CD4-positive, alpha-beta T cell treated with Interleukin-21 for 1 hour (primary cell): ENCODE results near the gene BEX4.
"Not testable (repeated sequence)": the region's sequence is repeated elsewhere in the genome, so short reads cannot be mapped to it uniquely, and the experiment has no call there.

Source experiments
- DNase-seq: peaks from one replicate; pipeline ENCODE4 v3.0.0-alpha.2; 2020

The BEX4 gene

GRCh38 chrX:103214870-103215424 lies at the start of gene BEX4:
BEX4 (plus strand) TSS chrX:103215108; CDS start chrX:103216154, 1,046 bp downstream.
- DNase-seq, result peak; percentile 84

DNA sequence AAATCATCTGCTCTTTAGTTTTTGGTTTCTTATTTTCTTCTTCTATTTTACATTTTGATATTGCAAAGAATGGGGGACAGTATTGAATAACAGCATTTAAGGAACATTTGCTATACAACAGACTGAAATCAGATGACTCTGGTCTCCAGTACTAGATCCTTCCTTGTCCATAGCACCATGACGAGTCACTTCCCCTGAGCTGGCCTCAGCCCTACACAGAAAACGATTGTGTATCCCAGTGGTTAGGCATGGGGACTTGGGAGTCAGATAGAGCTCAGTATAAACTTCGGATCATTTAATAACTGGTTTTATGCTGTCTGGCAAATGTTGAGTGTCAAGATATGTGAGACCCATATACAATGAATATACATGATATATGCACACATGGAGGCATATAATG lies 44.7 kb upstream of the BEX4 start:
- DNase-seq, result no peak

- DNase-seq, result no peak
These were observed 43.6 kb upstream of the BEX4 start for GRCh38 chrX:103171353-103171752.

GRCh38 chrX:103175256-103175655 lies 39.7 kb upstream of the BEX4 start:
- DNase-seq, result not testable (repeated sequence)

DNA sequence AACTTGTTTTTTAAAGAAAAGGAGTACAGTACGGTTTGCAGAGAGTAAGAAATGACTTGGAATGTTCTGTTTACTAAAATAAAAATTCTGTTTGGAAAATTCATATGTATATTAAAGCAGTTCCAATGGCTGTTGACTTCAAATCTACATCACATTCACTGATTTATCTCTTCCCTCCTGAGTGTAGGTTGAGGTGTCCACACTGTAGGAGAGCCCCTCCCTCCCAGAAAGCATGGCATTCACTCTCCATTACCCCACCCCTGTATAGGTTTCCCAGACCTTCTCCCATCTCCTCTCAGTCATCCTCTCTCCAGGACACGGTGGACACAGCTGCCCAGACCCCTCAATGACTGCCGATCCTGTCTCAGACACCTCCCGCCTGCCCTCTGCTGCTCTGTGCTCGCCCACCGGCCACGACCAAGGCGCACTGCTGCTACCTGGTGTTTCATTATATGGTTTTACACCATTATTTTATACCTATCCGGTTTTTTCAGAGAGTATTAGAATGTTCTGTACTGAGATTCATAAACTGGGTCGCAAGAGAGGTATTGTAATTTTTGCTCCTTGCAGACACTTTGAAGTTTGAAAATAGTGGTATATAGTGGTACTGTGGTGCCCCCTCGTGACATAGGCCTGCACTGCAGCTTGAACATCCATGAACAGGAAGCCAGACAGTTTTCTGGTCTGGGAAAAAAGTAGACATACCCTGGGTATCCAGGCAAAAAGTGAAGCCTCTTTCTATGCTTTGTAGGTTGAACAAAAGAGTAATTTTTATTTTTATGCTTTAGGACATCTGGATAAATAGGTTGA lies 38.8 kb upstream of the BEX4 start:
- peak; percentile 45 for DNase-seq

- no peak for DNase-seq
These were observed 37.4 kb upstream of the BEX4 start for GRCh38 chrX:103177556-103177955.

DNA sequence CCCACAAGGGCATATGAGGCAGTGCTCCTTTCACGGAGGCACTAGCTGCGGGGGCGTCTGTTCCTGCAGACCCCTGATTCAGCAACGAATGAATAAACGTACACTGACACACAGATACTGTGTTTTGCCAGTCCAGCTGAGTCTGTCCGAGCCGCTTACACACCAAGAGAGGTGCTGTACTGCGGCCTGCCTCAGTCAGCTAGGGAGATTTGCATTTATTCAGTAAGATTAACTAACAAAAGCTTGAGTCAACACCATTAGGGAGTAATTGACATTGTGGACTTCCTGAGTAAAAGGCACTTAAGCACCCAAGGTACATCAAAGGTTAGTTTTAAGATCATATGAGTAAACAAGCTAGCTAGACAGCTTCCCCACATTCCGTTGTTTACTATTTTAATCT lies 31.0 kb upstream of the BEX4 start:
- DNase-seq, result no peak

GRCh38 chrX:103187953-103188475 lies 26.9 kb upstream of the BEX4 start:
- no peak for DNase-seq

DNA sequence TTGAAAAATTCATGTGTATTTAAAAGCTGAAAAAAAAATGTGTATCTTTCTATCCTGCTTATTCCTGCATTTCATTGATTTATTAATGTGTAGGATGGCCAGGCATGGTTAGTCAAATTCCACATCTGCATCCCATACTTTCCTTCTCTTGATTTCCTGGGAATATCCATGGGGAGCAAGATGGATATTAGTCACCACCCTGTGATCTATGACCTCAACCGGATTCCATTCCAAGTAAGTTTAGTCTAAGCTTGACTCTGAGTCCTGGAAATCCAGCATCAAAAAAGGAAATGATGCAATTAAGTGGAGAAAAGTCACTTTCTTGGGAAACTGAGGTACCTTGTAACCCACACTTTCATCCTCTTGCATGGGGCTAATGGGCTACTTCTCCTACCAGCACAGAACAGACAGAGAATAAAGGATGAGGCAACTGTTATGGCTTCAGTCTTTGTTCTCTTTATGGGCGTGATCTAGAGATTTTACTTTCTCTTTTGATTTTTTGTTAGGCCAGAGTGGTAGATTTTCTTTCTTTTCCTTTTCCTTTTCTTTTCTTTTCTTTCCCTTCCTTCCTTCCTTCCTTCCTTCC lies 17.1 kb upstream of the BEX4 start:
- no peak for DNase-seq

DNA sequence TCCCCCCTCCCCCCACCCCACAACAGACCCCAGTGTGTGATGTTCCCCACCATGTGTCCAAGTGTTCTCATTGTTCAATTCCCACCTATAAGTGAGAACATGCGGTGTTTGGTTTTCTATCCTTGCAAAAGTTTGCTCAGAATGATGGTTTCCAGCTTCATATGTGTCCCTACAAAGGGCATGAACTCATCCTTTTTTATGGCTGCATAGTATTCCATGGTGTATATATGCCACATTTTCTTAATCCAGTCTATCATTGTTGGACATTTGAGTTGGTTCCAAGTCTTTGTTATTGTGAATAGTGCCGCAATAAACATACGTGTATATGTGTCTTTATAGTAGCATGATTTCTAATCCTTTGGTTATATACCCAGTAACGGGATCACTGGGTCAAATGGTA lies 16.2 kb upstream of the BEX4 start:
- DNase-seq, result not testable (repeated sequence)

- no peak for DNase-seq
These were observed 13.9 kb upstream of the BEX4 start for GRCh38 chrX:103201041-103201440.

DNA sequence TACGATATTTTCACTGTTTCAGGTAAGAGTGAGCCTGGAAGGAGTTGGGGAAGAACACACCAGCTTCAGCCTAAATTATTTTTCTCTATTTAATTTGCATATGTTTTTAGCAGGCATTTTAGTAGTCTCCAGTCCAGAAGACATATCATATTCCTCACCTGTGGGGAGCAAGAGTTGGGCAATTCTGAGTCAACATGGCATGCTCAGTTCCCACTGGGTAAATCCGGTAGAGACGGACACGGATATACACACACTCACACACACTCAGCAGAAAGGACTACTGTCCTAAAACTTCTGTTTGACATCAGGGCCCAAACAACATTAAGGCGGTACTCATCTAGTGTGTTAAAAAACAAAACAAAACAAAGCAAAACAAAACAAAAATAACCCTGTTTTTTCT lies 4.9 kb upstream of the BEX4 start:
- DNase-seq, result no peak

- peak; percentile 56 for DNase-seq
These were observed 3.7 kb upstream of the BEX4 start for GRCh38 chrX:103211012-103211715.

DNA sequence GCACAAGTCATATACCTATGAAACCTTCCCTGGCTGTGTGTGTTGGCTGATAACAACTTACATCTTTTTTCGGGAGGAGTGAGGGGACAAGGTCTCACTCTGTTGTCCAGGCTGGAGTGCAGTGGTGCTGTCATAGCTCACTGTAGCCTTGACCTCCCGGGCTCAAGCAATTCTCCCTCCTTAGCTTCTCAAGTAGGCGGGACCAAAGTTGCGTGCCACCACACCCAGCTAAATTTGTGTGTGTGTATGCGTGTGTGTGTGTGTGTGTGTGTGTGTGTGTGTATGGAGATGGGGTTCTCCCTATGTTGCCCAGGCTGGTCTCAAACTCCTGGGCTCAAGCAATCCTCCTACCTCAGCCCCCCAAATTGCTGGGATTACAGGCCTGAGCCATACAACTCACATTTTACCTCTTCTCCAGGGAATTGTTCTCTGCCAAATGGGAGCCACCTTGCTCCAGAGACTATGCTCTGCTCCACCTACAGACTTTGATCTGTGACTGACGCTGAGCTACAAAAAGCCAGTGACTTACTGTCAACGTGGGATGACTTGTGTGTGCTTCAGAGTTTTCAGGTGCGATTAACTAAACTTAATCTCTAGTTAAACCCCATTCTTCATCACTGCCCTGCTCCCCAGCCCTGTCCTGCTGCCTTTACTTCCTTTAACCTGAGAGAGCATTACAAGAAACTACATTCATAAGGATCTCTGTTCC lies 2.0 kb upstream of the BEX4 start:
- no peak for DNase-seq

GRCh38 chrX:103215425-103215991 lies 600 bp downstream of the BEX4 start:
- DNase-seq, result peak; percentile 57

DNA sequence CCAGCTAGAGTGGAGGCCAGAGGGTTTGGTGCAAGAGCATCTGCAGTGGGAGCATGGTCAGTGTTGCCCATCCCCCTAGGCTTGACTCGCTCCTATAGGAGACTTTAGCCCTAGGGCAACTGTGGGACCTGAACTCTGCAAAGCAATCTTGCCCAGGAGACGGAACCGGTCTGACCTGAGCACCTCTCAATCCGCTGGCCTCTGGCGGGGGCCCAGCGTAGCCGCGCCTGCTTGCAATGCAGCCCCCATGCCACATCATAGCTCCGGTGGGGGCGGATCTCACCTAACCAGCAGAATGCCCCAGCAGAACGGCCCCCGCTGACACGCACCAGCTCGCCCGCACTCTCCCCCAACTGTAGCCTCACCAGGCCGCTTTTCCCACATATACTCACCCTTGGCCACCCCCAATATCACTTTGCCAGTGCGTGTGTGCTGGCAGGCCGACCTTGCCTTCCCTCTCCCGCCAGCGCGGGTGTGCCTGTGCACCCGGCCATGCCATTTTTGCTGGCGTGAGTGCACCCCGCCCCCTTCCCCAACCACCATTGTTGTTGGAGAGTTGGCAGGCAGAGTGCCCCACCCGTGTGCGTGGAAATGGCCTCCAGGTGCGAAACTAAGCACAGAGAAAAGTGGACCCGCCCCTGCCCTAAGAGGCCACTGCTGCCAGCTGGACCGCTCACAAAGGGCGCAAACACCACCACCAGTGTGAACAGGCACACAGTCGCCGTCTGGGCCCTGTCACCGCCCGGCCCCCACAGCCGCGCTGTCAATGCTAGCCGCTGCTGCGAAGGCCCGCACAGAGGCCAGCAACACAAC lies 5.8 kb downstream of the BEX4 start:
- DNase-seq, result no peak

- not testable (repeated sequence) for DNase-seq
These were observed 11.0 kb downstream of the BEX4 start for GRCh38 chrX:103225918-103226317.

DNA sequence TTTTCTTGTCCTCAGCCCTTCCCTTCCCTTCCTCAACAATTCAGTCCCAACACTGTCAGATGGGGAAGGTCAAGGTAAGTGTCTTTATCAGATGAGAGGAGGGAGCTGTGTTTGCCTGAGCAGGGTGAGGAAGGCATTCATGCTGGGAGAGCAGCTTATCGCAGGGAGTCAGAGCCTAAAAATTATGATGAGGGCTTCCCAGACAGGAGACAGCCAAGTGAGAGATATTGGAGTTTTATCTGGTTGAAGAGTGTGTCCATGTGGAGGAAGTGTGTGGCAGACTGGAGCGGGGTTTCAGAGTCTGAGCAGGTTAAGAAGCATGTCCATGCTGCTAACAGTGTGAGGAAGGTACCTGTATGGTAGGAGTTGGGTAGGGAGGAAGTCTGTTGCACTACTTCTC lies 18.4 kb downstream of the BEX4 start:
- DNase-seq, result no peak

DNA sequence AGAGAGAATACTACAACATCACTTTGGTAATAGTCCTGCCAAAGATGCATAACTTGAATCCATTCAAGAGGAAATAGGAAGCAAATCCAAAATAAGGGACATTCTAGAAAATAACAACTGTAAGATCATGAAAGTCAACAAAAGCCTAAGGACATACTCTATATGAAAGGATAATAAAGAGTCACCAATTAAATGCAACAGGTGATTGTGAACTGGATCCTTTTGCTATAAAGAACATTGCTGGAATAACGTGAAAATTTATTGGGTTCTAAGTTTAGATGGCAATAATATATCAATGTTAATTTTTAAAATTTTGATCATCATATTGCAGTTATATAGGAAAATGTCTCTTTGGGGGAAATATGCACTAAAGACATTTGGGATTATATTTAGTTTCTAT lies 20.0 kb downstream of the BEX4 start:
- no peak for DNase-seq

DNA sequence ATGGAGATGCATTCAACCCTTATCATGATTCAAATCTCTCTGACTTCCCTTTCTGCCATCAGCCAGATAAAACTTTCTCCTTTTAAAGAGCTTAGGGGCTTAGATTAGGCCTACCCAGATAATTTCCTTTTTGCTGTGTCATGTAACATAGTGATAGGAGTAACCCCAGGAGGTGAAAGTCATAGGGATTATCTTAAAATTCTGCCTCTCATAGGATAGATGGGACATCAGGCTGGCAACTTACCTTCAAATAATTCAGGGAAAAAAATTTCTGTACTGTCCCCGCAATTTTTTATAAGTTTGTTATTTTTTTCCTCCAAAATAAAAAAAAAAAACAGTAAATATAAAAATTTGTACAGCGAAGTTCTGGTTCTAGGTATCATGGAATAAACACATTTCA lies 20.7 kb downstream of the BEX4 start:
- not testable (repeated sequence) for DNase-seq

DNA sequence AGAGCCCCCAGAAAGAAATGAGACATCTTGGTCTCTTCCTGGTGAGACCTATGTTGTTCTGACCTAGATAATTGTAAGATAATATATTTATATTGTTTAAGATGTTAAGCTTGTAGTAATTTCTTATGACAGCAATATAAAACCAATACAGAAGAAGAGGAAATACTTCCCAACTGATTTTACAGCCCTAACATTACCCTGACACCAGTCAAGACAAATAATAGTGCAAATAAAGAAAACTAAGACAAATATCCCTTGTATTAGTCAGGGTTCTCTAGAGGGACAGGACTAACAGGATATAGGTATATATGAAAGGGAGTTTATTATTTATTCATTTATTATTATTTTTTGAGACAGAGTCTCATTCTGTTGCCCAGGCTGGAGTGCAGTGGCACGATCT lies 21.4 kb downstream of the BEX4 start:
- DNase-seq, result no peak

- no peak for DNase-seq
These were observed 25.2 kb downstream of the BEX4 start for GRCh38 chrX:103240155-103240554.
